ENCODE results near the gene PHIP. TPM values are rescaled to one million over a fixed set of nuclear protein-coding genes. Genes with fewer than 3 reads are reported as not detected.

PHIP gene
- total RNA-seq, 2 donors from 2014 or later = 20.8 to 22.8 TPM

GRCh38 chr6:79030511-79030910 is 47.5 kb downstream of the PHIP start:
- ATAC-seq = no peak
- intact Hi-C loops (cut with DNase I) = no loop called here
- WGBS, 2 donors = 96 to 98% methylated on average over 1 of the region's 1 CpG

DNA sequence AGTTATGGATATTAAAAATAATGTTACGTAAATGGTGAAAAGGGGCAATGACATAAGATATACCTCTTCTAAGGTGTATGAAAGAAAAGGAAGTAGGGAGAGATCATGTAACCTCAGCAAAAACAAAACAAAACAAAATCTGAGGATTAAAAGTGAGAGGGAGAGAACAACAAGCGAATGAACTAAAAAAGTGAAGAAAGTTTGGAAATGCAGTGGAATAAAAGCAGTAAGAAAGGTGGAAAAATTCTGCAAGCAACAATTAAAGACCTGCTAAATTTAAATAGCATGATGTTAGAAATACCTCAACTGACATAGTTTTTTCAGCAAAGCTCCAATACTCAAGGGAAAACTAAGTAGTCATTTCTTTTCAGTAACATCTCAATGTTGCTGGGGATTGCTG is 48.0 kb downstream of the PHIP start:
- Histone ChIP-seq H3K36me3 (replicated peaks in 1 of 2; ENCODE audit: insufficient read depth in 1 of 2, low read depth in 2 of 2) (peaks cover 0 to 2% of the 10 kb centered on the region in 2 donors), H3K9me3 (no peaks in the 10 kb centered on the region), H3K4me3 (no peak overlapping the region), H3K27me3 (no peaks in the 10 kb centered on the region), H3K4me1 (no peaks in the 10 kb centered on the region), H3K27ac (no peak overlapping the region)
- intact Hi-C loops (cut with DNase I) = no loop called here
- WGBS, 2 donors = 94 to 98% methylated on average over 2 of the region's 2 CpGs
- ATAC-seq (no peak), DNase-seq (no peak)
- TF ChIP-seq POLR2A (IDR thresholded peaks at IDR 0.05) = no peak
- TF ChIP-seq, protein P1, sequence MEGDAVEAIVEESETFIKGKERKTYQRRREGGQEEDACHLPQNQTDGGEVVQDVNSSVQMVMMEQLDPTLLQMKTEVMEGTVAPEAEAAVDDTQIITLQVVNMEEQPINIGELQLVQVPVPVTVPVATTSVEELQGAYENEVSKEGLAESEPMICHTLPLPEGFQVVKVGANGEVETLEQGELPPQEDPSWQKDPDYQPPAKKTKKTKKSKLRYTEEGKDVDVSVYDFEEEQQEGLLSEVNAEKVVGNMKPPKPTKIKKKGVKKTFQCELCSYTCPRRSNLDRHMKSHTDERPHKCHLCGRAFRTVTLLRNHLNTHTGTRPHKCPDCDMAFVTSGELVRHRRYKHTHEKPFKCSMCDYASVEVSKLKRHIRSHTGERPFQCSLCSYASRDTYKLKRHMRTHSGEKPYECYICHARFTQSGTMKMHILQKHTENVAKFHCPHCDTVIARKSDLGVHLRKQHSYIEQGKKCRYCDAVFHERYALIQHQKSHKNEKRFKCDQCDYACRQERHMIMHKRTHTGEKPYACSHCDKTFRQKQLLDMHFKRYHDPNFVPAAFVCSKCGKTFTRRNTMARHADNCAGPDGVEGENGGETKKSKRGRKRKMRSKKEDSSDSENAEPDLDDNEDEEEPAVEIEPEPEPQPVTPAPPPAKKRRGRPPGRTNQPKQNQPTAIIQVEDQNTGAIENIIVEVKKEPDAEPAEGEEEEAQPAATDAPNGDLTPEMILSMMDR (IDR thresholded peaks at IDR 0.05) = no peak

More at GRCh38 chr6:79030511-79030910, 47.5 kb downstream of the PHIP start:
- no peak for TF ChIP-seq POLR2A (IDR thresholded peaks at IDR 0.05)
- TF ChIP-seq, protein P1 (IDR thresholded peaks at IDR 0.05) = no peak
- DNase-seq = no peak
- H3K36me3 ChIP-seq (replicated peaks in 1 of 2; ENCODE audit: insufficient read depth in 1 of 2, low read depth in 2 of 2) = peaks cover 0 to 2% of the 10 kb centered on the region in 2 donors
- H3K9me3 ChIP-seq = no peaks in the 10 kb centered on the region
- no peaks in the 10 kb centered on the region for H3K4me1 ChIP-seq
- H3K27ac ChIP-seq = no peak overlapping the region
- H3K27me3 ChIP-seq = no peaks in the 10 kb centered on the region
- H3K4me3 ChIP-seq = no peak overlapping the region

- Histone ChIP-seq H3K36me3 (replicated peaks in 1 of 2; ENCODE audit: insufficient read depth in 1 of 2, low read depth in 2 of 2) (peaks cover 0 to 2% of the 10 kb centered on the region in 2 donors), H3K27me3 (no peaks in the 10 kb centered on the region), H3K4me1 (no peaks in the 10 kb centered on the region), H3K4me3 (no peak overlapping the region), H3K27ac (no peak overlapping the region), H3K9me3 (no peaks in the 10 kb centered on the region)
- intact Hi-C loops (cut with DNase I) = no loop called here
- no peak for ATAC-seq
- TF ChIP-seq, protein P1 (IDR thresholded peaks at IDR 0.05) = no peak
- no peak for TF ChIP-seq POLR2A (IDR thresholded peaks at IDR 0.05)
- 95 to 100% methylated on average over 1 of the region's 1 CpG for WGBS, 2 donors
- DNase-seq = no peak
Measured at GRCh38 chr6:79028641-79029314, 49.3 kb downstream of the PHIP start.

GRCh38 chr6:79011940-79012339 is 66.1 kb downstream of the PHIP start:
- no peak overlapping the region for H3K4me3 ChIP-seq
- intact Hi-C loops (cut with DNase I) = no loop called here
- ATAC-seq (no peak), DNase-seq (no peak)
- no peak overlapping the region for H3K27ac ChIP-seq
- no peak for TF ChIP-seq POLR2A (IDR thresholded peaks at IDR 0.05)
- TF ChIP-seq, protein P1 (IDR thresholded peaks at IDR 0.05) = no peak
- H3K36me3 ChIP-seq (replicated peaks in 1 of 2; ENCODE audit: insufficient read depth in 1 of 2, low read depth in 2 of 2) = peaks cover 11 to 12% of the 10 kb centered on the region in 2 donors
- no peaks in the 10 kb centered on the region for H3K9me3 ChIP-seq
- H3K4me1 ChIP-seq = no peaks in the 10 kb centered on the region
- no peaks in the 10 kb centered on the region for H3K27me3 ChIP-seq

GRCh38 chr6:79010422-79010821 is 67.6 kb downstream of the PHIP start:
- no peak overlapping the region for H3K4me3 ChIP-seq
- H3K27ac ChIP-seq = no peak overlapping the region
- no peaks in the 10 kb centered on the region for H3K4me1 ChIP-seq
- ATAC-seq = no peak
- H3K36me3 ChIP-seq (replicated peaks in 1 of 2; ENCODE audit: insufficient read depth in 1 of 2, low read depth in 2 of 2) = peaks cover 5 to 10% of the 10 kb centered on the region in 2 donors
- TF ChIP-seq, protein P1 (IDR thresholded peaks at IDR 0.05) = no peak
- no peak for TF ChIP-seq POLR2A (IDR thresholded peaks at IDR 0.05)
- 95 to 100% methylated on average over 1 of the region's 1 CpG for WGBS, 2 donors
- no peaks in the 10 kb centered on the region for H3K9me3 ChIP-seq
- intact Hi-C loops (cut with DNase I) = no loop called here
- no peaks in the 10 kb centered on the region for H3K27me3 ChIP-seq
- DNase-seq = no peak

Data from body of pancreas (tissue), 4 donors.